ENCODE data around the gene ZNF33A. TPM values are rescaled to one million over a fixed set of nuclear protein-coding genes. Genes with fewer than 3 reads are reported as not detected.
"Not testable (repeated sequence)": the region's sequence is repeated elsewhere in the genome, so short reads cannot be mapped to it uniquely, and the experiment has no call there.

Gene ZNF33A
- total RNA-seq, 1 donor from 2014 or later: 25.7 TPM

DNA sequence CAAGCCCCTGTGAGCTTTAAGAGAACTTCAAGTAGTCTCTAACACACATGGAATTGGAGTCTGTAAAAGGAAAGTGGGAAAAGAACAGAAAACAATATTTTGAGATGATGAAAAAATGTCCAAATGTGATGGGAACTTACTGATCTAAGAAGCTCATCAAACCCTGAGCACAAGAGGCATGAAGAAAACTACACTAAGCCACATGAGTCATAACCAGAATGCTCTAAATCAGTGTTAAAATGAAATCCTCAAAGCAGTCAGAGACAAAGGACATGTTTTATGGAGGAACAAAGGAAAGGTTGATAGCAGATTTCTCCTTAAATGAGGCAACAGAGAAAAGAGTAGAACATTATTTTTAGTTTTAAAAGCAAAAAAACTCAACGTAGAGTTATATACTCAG, 37.2 kb downstream of the ZNF33A start:
- H3K36me3 ChIP-seq: peaks cover 10% of the 10 kb centered on the region
- H3K27me3 ChIP-seq: no peaks in the 10 kb centered on the region
- TF ChIP-seq, protein P1, sequence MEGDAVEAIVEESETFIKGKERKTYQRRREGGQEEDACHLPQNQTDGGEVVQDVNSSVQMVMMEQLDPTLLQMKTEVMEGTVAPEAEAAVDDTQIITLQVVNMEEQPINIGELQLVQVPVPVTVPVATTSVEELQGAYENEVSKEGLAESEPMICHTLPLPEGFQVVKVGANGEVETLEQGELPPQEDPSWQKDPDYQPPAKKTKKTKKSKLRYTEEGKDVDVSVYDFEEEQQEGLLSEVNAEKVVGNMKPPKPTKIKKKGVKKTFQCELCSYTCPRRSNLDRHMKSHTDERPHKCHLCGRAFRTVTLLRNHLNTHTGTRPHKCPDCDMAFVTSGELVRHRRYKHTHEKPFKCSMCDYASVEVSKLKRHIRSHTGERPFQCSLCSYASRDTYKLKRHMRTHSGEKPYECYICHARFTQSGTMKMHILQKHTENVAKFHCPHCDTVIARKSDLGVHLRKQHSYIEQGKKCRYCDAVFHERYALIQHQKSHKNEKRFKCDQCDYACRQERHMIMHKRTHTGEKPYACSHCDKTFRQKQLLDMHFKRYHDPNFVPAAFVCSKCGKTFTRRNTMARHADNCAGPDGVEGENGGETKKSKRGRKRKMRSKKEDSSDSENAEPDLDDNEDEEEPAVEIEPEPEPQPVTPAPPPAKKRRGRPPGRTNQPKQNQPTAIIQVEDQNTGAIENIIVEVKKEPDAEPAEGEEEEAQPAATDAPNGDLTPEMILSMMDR (IDR thresholded peaks at IDR 0.05): no peak
- DNase-seq (no peak), ATAC-seq (no peak)
- H3K4me1 ChIP-seq: no peaks in the 10 kb centered on the region
- no peak overlapping the region for H3K27ac ChIP-seq
- no peaks in the 10 kb centered on the region for H3K9me3 ChIP-seq
- intact Hi-C loops (cut with DNase I): no loop called here
- no peak overlapping the region for H3K4me3 ChIP-seq

DNA sequence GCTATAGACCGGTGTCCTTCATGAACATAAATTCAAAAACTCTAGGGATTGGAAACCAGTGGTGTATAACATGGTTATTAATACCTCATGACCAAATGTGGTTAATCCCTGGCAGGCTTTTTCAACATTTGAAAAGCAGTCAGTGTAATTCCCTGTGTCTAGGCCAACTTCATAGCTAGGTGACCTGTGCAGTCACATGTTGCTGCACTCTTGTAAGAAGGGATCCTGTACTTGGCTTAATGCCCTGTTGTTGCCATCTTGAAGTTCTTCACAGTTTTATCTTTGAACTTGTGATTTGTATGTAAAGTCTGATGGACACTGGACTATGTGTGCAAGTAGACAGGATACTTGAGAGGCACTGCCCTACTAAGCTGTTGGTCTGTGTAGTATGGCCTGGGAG, 39.7 kb downstream of the ZNF33A start:
- DNase-seq: no peak
- H3K4me1 ChIP-seq: no peaks in the 10 kb centered on the region
- TF ChIP-seq, protein P1 (IDR thresholded peaks at IDR 0.05): no peak
- H3K9me3 ChIP-seq: peaks cover 13% of the 10 kb centered on the region
- H3K27ac ChIP-seq: no peak overlapping the region
- intact Hi-C loops (cut with DNase I): no loop called here
- H3K36me3 ChIP-seq: peaks cover 13% of the 10 kb centered on the region
- H3K27me3 ChIP-seq: no peaks in the 10 kb centered on the region
- ATAC-seq: no peak
- H3K4me3 ChIP-seq: no peak overlapping the region

DNA sequence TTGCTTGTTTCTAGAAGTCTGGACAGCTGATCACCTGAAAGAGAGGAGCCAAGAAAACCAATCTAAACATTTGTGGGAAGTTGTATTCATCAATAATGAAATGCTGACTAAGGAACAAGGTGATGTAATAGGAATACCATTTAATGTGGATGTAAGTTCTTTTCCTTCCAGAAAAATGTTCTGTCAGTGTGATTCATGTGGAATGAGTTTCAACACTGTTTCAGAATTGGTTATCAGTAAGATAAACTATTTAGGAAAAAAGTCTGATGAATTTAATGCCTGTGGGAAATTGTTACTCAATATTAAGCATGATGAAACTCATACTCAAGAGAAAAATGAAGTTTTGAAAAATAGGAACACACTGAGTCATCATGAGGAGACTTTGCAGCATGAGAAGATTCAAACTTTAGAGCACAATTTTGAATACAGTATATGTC, 43.9 kb downstream of the ZNF33A start:
- Histone ChIP-seq H3K27ac (no peak overlapping the region), H3K4me1 (no peaks in the 10 kb centered on the region), H3K27me3 (no peaks in the 10 kb centered on the region), H3K4me3 (no peak overlapping the region), H3K9me3 (peaks cover 27% of the 10 kb centered on the region), H3K36me3 (peaks cover 34% of the 10 kb centered on the region)
- ATAC-seq: no peak
- intact Hi-C loops (cut with DNase I): no loop called here
- TF ChIP-seq, protein P1 (IDR thresholded peaks at IDR 0.05): no peak
- DNase-seq: no peak

DNA sequence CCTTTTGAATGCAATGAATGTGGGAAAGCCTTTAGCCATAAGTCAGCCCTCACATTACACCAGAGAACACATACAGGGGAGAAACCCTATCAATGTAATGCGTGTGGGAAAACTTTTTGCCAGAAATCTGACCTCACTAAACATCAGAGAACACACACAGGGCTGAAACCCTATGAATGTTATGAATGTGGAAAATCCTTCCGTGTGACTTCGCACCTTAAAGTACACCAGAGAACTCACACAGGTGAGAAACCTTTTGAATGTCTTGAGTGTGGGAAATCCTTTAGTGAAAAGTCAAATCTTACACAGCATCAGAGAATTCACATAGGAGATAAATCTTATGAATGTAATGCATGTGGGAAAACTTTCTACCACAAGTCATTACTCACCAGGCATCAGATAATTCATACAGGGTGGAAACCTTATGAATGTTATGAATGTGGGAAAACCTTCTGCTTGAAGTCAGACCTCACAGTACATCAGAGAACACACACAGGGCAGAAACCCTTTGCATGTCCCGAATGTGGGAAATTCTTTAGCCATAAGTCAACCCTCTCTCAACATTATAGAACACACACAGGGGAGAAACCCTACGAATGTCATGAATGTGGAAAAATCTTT, 44.9 kb downstream of the ZNF33A start:
- ATAC-seq; H3K4me3 ChIP-seq; H3K4me1 ChIP-seq; DNase-seq; H3K27ac ChIP-seq; H3K27me3 ChIP-seq; intact Hi-C loops (cut with DNase I): not testable (repeated sequence)
- Histone ChIP-seq H3K9me3 (peaks cover 27% of the 10 kb centered on the region), H3K36me3 (peaks cover 34% of the 10 kb centered on the region)

DNA sequence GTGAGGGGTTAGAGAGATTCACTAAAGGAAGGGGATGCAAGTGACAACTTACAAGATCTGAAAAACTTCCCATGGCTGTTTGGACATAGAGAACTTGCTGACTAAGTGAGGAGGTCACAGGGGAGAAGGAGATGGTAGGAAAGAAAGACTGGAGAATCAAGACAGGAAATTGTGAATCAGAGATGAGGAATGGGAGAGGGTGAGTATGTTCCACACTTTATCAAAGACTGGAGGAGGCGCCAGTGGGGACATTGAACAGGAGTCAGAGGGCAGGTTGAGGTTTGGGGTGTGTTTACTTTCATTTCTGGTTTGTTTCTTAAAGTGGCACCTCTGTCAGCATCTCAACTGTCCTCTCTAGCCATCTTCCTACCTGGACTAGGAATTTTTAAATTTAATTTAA, 59.2 kb downstream of the ZNF33A start:
- H3K27me3 ChIP-seq; intact Hi-C loops (cut with DNase I); DNase-seq; H3K36me3 ChIP-seq; H3K27ac ChIP-seq; H3K9me3 ChIP-seq; H3K4me3 ChIP-seq; ATAC-seq; H3K4me1 ChIP-seq: not testable (repeated sequence)

DNA sequence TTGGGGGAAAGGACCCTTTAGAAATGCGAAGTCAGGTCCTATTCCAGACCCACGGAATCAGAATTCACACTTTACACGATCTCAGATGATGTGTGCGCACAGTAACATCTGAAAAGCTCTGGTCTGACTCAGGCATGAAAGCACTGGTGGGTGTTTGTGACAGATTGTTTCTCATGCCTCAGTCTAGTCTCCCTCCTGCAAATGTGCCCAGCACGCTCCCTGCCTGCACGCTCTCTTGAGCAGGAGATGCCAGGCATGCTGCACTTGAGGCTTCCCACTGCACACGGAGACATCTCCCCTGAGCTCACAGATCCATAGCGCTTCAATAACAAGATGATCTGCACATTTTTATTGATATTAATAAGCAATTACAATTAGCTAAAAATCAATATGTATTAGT, 60.0 kb downstream of the ZNF33A start:
- H3K27ac ChIP-seq: no peak overlapping the region
- H3K9me3 ChIP-seq: no peaks in the 10 kb centered on the region
- no peaks in the 10 kb centered on the region for H3K27me3 ChIP-seq
- no peak for DNase-seq
- intact Hi-C loops (cut with DNase I): no loop called here
- H3K4me1 ChIP-seq: no peaks in the 10 kb centered on the region
- TF ChIP-seq, protein P1 (IDR thresholded peaks at IDR 0.05): no peak
- no peaks in the 10 kb centered on the region for H3K36me3 ChIP-seq
- no peak for ATAC-seq
- no peak overlapping the region for H3K4me3 ChIP-seq

DNA sequence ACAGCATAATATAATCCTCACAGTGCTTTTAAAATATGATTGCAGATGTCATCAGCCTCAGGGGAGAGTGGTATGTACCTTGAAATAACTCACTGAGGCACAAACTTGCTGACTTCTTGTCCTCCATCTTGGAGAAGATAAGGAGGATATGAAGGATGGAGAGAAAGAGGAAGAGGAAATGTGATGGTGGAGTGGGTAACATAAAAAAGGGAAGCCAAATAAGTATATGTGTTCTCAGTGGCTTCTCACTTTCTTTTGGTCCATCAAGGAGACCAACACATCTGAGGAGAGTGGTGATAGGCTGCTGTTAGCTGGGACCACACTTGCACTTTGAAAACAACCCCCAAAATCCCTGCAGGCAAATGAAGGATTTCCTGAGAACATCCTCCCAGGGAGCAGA, 62.1 kb downstream of the ZNF33A start:
- TF ChIP-seq, protein P1 (IDR thresholded peaks at IDR 0.05): no peak

More for the DNA sequence above, 62.1 kb downstream of the ZNF33A start:
- DNase-seq: no peak
- H3K4me3 ChIP-seq: no peak overlapping the region
- H3K9me3 ChIP-seq: no peaks in the 10 kb centered on the region
- no peaks in the 10 kb centered on the region for H3K4me1 ChIP-seq
- no peak for ATAC-seq
- intact Hi-C loops (cut with DNase I): no loop called here
- no peaks in the 10 kb centered on the region for H3K27me3 ChIP-seq
- no peaks in the 10 kb centered on the region for H3K36me3 ChIP-seq
- H3K27ac ChIP-seq: no peak overlapping the region

All from upper lobe of right lung (tissue), 1 donor.